Measurements from ENCODE around the gene NES.

NES gene

GRCh38 chr1:156689953-156690674 is 12.9 kb upstream of the NES start:
- no peak overlapping the region for H3K27ac ChIP-seq
- TF ChIP-seq ZFX (IDR thresholded peaks at IDR 0.05; ENCODE audit: borderline replicate concordance) (no peak), CTCF (IDR thresholded peaks at IDR 0.05) (no peak)

GRCh38 chr1:156689035-156689952 is 12.1 kb upstream of the NES start:
- TF ChIP-seq CTCF (IDR thresholded peaks at IDR 0.05) (peak; percentile 98), ZFX (IDR thresholded peaks at IDR 0.05; ENCODE audit: borderline replicate concordance) (no peak)
- H3K27ac ChIP-seq: no peak overlapping the region

GRCh38 chr1:156684227-156684782 is 7.1 kb upstream of the NES start:
- TF ChIP-seq CTCF (IDR thresholded peaks at IDR 0.05) (no peak), ZFX (IDR thresholded peaks at IDR 0.05; ENCODE audit: borderline replicate concordance) (no peak)
- H3K27ac ChIP-seq: no peak overlapping the region

- TF ChIP-seq ZFX (IDR thresholded peaks at IDR 0.05; ENCODE audit: borderline replicate concordance) (no peak), CTCF (IDR thresholded peaks at IDR 0.05) (peak; percentile 19; the same call in 1 of the 2 replicates)
- no peak overlapping the region for H3K27ac ChIP-seq
Observed at GRCh38 chr1:156682166-156682890, 5.1 kb upstream of the NES start.

- TF ChIP-seq ZFX (IDR thresholded peaks at IDR 0.05; ENCODE audit: borderline replicate concordance) (no peak), CTCF (IDR thresholded peaks at IDR 0.05) (no peak)
- no peak overlapping the region for H3K27ac ChIP-seq
Observed at GRCh38 chr1:156681196-156681960, 4.2 kb upstream of the NES start.

- TF ChIP-seq CTCF (IDR thresholded peaks at IDR 0.05): no peak
- TF ChIP-seq ZFX (IDR thresholded peaks at IDR 0.05; ENCODE audit: borderline replicate concordance): no peak
- H3K27ac ChIP-seq: no peak overlapping the region
Observed at GRCh38 chr1:156680056-156680455, 2.8 kb upstream of the NES start.
